GM19035 (cell line): ENCODE data around the gene SNIP1.
"Not testable (repeated sequence)": the region's sequence is repeated elsewhere in the genome, so short reads cannot be mapped to it uniquely, and the experiment has no call there.

Source experiments
- ATAC-seq: cut with Tn5 transposase; IDR thresholded peaks from one replicate; pipeline ENCODE4 v1.9.1; 2021; ENCODE audit not compliant: unreplicated experiment

Gene SNIP1

GRCh38 chr1:37514350-37515184 is 39.5 kb downstream of the SNIP1 start, which contains the start of gene MEAF6:
TSS of gene MEAF6 (minus strand) at chr1:37514766. CDS start at chr1:37514746, 20 bp downstream.
- peak; percentile 86 for ATAC-seq

GRCh38 chr1:37513795-37514349 is 40.2 kb downstream of the SNIP1 start:
- ATAC-seq: peak; percentile 33

- no peak for ATAC-seq
These were observed 44.9 kb downstream of the SNIP1 start for GRCh38 chr1:37509181-37509580.

GRCh38 chr1:37506740-37507139 is 47.4 kb downstream of the SNIP1 start:
- ATAC-seq: no peak

DNA sequence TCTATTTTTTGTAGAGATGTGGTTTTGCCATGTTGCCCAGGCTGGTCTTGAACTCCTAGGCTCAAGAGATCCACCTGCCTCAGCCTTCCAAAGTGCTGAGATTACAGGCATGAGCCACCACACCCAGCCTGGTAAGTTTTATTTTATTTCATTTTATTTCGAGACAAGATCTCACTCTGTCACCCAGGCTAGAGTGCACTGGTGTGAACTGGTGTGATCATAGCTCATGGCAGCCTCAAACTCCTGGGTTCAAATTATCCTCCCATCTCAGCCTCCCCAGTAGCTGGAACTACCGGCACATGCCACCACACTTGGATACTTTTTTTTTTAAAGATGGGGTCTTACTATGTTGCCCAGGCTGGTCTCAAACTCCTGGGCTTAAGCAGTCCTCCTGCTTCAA is 51.3 kb downstream of the SNIP1 start:
- not testable (repeated sequence) for ATAC-seq

DNA sequence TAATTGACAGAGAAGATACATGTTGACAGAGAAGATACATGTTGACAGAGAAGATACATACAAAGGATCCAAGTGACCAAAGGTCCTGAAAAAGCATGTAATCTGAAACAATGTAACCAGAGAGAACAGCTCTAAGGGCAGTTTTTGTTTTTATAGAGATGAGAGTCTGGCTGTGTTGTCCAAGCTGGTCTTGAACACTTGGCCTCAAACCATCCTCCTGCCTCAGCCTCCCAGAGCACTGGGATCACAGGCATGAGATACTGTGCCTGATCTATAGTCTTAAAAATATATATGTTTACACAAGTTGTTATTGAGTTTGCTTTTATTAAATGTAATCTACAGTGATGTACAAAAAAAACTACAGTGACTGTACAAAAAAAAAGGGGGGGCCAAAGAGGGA is 52.0 kb downstream of the SNIP1 start:
- no peak for ATAC-seq

DNA sequence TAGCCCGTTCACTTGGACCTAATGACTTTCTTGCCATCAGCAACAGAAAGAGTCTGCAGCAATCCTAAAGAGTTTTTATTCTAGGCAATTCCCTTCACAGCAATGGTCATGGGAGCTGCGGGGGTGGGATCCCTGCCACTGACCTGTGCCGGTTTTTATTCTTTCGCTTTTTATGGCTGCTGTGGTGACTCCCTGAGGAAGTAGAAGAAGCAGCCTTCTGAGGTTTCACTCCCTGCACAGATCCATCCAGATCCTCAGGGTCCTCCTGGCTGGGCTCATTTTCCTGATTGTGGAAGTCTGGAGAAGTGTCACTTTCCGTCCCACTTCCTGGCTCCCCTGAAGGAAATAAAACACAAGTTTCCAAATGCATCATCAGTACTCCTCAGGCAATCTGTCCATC is 52.4 kb downstream of the SNIP1 start:
- no peak for ATAC-seq

GRCh38 chr1:37498872-37499617 is 55.0 kb downstream of the SNIP1 start:
- ATAC-seq: no peak

DNA sequence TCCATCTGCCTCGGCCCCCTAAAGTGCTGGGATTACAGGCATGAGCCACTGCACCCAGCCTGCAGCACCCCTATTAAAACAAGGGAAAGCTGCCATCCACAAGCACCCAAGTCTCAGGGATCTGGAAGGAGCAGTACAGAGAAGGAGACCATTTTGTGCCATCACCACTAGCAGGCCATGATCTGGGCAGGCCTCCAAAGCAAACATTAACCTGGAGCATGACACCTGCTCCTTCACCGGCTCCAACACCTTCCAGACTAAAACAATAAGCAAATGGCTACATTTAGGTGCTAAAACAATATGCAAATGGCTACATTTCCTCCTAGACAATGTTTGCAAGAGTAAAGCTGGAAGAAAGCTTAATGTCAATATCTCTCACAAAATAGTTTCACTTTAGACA is 56.3 kb downstream of the SNIP1 start:
- ATAC-seq: no peak

- ATAC-seq: no peak
These were observed 58.2 kb downstream of the SNIP1 start for GRCh38 chr1:37495875-37496274.

DNA sequence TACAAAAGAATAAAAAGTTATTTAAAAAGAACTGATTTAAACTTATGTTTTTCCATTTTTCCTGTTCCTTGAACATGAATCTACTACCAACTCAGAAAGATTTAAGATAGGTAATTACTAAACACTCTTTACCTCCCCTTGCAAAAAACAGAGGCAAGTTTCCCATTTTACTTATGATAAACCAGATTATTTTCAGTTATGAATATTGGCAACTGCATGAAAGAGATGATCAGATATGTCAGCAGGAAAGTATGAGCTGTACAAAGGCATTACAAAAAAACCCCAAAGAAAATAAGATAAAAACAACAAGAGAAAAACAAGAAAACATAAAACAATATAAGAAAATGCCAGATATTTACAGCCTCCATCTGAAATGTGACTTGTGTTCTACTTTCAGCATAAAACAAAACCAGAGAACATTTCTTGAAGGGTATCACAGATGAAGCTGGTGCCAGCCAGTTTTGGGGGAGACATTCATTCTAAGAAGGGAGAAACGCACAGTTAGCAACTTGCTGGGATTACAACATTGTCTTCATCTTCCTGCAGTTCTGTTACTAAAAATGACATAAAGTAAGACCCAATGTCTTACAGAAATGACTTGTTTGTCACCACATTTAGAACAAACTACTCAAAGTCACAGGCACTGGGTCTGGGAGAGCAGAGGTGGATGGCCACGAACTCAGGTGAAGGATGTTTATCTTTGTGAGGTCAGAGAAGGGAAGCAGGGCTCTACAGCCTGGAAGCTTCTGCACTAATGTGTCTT is 60.6 kb downstream of the SNIP1 start:
- ATAC-seq: no peak

DNA sequence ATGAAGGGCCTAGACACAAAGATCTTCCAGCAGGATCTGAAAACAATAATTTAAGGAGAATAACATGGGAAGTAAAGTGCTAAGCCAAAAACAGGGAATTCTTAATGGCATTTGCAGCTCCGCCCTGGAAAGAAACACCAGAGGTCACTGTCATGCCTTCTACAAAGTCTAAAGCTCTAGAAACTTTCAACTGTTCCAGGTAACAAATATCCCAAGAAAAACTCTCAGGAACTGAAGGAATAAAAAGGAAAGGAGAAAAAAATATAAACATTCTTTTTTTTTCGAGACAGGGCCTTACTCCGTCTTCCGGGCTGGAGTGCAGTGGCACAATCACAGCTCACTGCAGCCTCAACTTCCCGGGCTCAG is 66.5 kb downstream of the SNIP1 start:
- ATAC-seq: no peak

DNA sequence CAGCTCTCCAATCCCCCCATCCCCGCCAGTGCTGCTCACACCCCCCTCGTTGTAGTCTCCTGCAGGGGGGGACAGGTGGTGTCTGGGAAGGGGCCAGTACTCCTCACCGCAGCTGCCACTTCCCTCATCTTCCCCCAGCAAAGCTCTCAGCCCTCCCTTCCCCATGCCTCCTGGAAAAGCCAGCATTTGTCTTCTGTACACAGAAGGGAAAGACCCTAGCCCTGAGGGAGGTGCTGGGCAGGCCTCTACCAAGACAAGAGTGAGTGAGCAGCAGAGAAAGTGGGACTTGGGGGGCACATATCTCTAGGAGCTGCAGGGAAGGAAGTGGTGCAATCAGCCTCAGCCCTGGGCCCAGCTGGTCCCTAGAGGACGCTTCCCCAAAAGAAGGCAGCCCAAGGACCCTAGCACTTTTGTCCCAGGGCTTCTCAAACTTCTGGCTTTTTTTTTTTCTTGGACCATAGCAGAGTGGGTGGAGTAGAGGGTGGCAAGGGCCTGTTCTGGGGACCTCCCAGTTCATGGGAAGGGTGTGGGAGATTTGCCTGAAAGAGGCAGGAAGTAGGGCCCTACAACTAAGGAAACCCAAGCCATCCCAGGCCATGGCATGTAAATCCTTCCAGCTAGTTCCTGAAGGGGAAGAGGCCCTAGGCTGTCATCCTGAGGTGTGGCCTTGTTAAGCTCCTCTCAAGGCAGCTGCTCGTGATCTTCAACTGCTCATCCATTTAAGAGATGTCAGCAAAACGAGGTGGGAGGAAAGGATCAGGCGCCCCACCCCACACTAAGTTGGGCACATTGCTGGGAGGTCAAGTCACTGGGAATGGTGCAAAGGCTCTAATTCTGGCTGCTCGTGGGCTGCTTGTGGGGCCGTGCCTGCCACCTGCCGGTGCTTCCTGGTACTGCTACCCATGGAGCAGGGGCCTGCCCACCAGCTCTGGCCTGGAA is 67.1 kb downstream of the SNIP1 start:
- ATAC-seq: no peak

DNA sequence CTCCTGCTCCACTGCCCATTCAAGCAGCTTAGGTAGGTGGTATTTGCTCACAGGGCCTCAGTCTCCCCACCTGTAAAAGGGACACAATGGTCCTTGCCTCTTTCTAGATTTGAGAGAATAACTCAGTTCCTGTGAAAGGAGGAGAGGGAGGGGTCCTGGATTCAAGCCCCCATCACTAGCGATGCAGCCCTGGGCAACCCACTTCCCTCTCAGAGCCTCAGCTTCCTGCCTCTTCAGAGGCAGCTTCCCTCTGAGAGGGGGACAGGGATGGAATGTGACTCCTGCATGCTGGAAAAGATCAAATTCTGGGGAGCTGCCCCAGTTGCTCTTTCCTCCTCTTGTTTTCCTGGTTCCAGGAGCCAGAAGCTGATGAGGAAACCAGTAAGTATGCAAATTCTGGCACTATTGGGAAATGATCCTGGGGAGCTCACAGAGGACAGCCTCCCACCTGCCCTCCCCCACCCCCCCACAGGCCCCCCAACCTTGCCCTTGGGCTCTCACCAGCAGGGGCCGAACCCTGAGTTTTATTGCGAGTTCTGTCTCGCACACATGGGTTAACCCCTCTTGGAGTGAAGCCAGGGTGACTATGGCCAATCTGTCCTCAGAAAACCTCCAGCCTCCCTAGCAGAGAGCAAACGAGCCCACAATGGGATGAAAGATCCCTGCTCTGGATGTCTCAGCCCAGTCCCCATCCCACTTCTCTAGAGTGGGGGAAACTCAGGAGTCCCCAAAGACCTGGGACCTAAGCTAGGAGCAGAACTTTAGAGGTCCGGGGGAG is 68.0 kb downstream of the SNIP1 start:
- no peak for ATAC-seq
